Heart right ventricle (tissue), 16 donors: Measurements from ENCODE around the gene GNLY. TPM values are rescaled to one million over a fixed set of nuclear protein-coding genes. Genes with fewer than 3 reads are reported as not detected.

Experiments used
- ATAC-seq, 8 donors: fragments of 200-7000 bp; cut with Tn5 transposase; one replicate each; pipeline ENCODE4 v1.9.1; 2020; ENCODE audit warnings: mild to moderate bottlenecking in 8 of 8, moderate library complexity in 8 of 8, moderate number of reproducible peaks in 1 of 8
- DNase-seq, 2 donors: peaks; one replicate each; pipeline ENCODE4 v3.0.0-alpha.2; 2020
- H3K27ac ChIP-seq, 10 donors: fragments of 200-600 bp; sonication (generic) in 2 of 10; one replicate each; pipeline versions ENCODE4 v1.5.0 to v1.8.0; 2020 to 2022; ENCODE audit warnings: mild to moderate bottlenecking in 3 of 10
- H3K27me3 ChIP-seq, 7 donors: fragments of 200-600 bp; one replicate each; pipeline ENCODE4 v1.8.0; 2021 to 2022; ENCODE audit warnings: mild to moderate bottlenecking in 2 of 7
- H3K36me3 ChIP-seq, 9 donors: fragments of 200-600 bp; sonication (generic) in 1 of 9; one replicate each; pipeline versions ENCODE4 v1.5.0 to v1.8.0; 2020 to 2022; ENCODE audit warnings: mild to moderate bottlenecking in 2 of 9
- H3K4me1 ChIP-seq, 9 donors: fragments of 200-600 bp; sonication (generic) in 1 of 9; one replicate each; pipeline versions ENCODE4 v1.5.0 to v1.8.0; 2020 to 2022; ENCODE audit warnings: mild to moderate bottlenecking in 4 of 9
- H3K4me3 ChIP-seq, 10 donors: fragments of 200-600 bp; sonication (generic) in 2 of 10; one replicate each; pipeline versions ENCODE4 v1.5.0 to v1.8.0; 2020 to 2022; ENCODE audit warnings: mild to moderate bottlenecking in 7 of 10, moderate library complexity in 2 of 10
- H3K9me3 ChIP-seq, 11 donors: fragments of 200-600 bp in 10 of 11; sonication (generic) in 2 of 11; one replicate each; pipeline versions ENCODE4 v1.5.0 to v1.8.0; 2013 to 2022; ENCODE audit warnings: mild to moderate bottlenecking in 2 of 11, control low read depth in 1 of 11, moderate library complexity in 1 of 11
- WGBS, 2 donors: extraction: QIAGEN DNeasy Blood & Tissue Kit; methylation state at CpG; one replicate each; pipeline ENCODE4 v1.1.7; 2013; ENCODE audit warnings: inconsistent platforms in 1 of 2; 5-methylcytosine and 5-hydroxymethylcytosine counted together
- intact Hi-C, 10 donors: fragments of 100-400 bp; cut with DNase I; formaldehyde crosslinking; loops; one replicate each; pipeline versions ENCODE4 v1.11.1 to v1.14.2; 2022
- polyA plus RNA-seq, 2 donors: library from polyadenylated mRNA; stranded (reverse); fragments of 200-250 nt; gene quantifications; one replicate each; pipeline ENCODE4 v1.2.3, GENCODE V29; 2013
- total RNA-seq, 10 donors: library from RNA; stranded (reverse); fragmentation: NEBNext Ultra II Directional in 3 of 10; extraction: Animal tissue kit (Norgen Biotek cat#: 25700) in 3 of 10; gene quantifications; one replicate each; pipeline versions ENCODE4 v1.2.1 to v1.2.4, GENCODE V29; 2021 to 2023
- TF ChIP-seq, protein P1 (sequence below), 9 donors: fragments of 200-600 bp; sonication (generic) in 2 of 9; IDR thresholded peaks; one replicate each; pipeline versions ENCODE4 v1.5.0 to v1.8.0; 2021 to 2022; ENCODE audit warnings: antibody characterized with exemption in 9 of 9, mild to moderate bottlenecking in 5 of 9, moderate library complexity in 1 of 9
- donor health status: Arrhythmogenic right ventricular cardiomyopathy.
- donor health status: ischemic (EF 13 %, LVEDD 7.1; RV severe dilation, severe dysfunction).
- donor health status: healthy with polysubstance abuse.
- donor health status: DM: no; HTN: yes; CAD: no.
- donor health status: DM: no; HTN: no; CAD: no.
- donor health status: ischemic (EF 25% LVEDD 6.9; RV normal size, moderate dysfunction).
- donor health status: ischemic (EF 25% LVEDD 5.7; RV mildly dilated, moderate dysfunction).
- donor health status: healthy.
- donor health status: DM: yes; HTN: yes; CAD: no.
- donor health status: Ischemic cardiomyopathy.
- donor health status: ischemic (EF 35%, LVEDD 5.7; RV mildly dilated, moderate dysfunction).
- donor health status: nonischemic (EF 11% LVEDD 7.7; RV severe dilation, severe dysfunction).
- donor health status: DM: yes; HTN: yes; CAD: no.
- donor health status: PGD.
- donor health status: ischemic (EF 29% LVEDD 5.4; RV normal size, mild dysfunction).
- donor health status: nonischemic (EF 23%, LVEDD 6.1; RV moderate dilation, normal function).

Gene GNLY
- total and polyA plus RNA-seq, 12 donors = 0.17 to 43.2 (median 1.2) TPM

DNA sequence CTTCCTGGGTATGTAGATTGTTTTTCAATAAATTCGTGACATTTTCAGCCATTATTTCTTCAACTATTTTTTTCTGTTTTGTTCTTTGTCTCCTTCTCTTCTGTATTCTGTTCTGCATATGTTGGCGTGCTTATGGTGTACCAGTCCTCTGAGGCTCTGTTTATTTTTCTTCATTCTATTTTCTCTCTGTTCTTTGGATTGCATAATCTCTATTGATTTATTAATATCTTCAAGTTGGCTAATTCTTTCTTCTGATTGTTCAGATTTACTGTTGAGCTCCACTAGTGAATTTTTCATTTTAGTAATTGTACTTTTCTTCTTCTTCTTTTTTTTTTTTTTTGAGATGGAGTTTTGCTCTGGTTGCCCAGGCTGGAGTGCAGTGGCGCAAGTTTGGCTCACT lies 9.9 kb downstream of the GNLY start:
- Histone ChIP-seq H3K27ac (peak overlapping the region in 2 of 10 donors; percentile 19 to 86), H3K4me1 (peaks cover 0 to 80% (median 26%) of the 10 kb centered on the region in 9 donors), H3K9me3 (no peaks in the 10 kb centered on the region), H3K27me3 (no peaks in the 10 kb centered on the region), H3K4me3 (no peak overlapping the region), H3K36me3 (no peaks in the 10 kb centered on the region)
- DNase-seq (no peak), ATAC-seq (no peak)
- TF ChIP-seq, protein P1, sequence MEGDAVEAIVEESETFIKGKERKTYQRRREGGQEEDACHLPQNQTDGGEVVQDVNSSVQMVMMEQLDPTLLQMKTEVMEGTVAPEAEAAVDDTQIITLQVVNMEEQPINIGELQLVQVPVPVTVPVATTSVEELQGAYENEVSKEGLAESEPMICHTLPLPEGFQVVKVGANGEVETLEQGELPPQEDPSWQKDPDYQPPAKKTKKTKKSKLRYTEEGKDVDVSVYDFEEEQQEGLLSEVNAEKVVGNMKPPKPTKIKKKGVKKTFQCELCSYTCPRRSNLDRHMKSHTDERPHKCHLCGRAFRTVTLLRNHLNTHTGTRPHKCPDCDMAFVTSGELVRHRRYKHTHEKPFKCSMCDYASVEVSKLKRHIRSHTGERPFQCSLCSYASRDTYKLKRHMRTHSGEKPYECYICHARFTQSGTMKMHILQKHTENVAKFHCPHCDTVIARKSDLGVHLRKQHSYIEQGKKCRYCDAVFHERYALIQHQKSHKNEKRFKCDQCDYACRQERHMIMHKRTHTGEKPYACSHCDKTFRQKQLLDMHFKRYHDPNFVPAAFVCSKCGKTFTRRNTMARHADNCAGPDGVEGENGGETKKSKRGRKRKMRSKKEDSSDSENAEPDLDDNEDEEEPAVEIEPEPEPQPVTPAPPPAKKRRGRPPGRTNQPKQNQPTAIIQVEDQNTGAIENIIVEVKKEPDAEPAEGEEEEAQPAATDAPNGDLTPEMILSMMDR (IDR thresholded peaks at IDR 0.05) = no peak
- WGBS, 2 donors = 84 to 91% methylated on average over 3 of the region's 3 CpGs
- intact Hi-C loops = loop anchor here in 3 of 10 donors (10.0 kb wide), 2 partner anchors 49 to 59 kb away; no protein-coding TSS in a partner anchor

DNA sequence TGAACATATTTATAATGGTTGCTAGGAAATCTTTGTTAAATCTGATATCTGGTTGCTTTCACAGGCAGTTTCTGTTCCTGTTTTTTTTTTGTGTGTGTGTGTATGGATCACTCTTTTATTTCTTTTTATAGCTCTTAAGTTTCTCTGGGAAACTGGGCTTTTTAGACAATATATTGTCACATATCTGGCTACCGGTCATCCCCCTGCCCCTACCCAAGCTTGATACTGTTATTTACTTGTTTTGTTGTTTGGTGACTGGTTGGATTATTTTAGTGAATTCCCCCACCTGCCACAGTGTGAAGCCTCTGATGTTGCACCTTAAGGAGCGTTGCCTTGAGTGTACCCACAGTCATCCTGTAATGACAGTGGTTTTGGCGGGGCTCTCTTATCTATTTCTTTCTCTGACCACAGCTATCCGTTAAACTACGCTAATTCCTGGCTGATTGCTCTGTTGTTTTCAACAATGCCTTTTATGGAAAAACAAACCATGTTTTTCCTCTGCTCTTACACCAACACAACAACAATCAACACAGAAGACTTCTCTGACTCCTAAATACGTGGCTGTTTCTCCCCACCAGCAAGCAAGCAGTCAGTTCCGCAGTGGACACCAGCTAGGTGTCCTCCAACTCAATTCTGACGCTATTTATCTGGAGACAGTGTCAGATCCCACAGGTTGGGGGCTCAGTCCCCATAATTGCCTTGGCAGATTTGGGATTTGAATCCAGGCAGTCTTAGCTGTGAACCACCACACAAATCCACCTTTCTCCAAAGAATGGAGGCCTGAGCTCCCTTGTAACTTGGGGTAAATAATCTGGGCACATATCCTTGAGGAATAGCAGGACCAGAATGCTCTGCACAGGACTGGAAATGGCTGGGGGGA lies 10.9 kb downstream of the GNLY start:
- 85 to 88% methylated on average over 8 of the region's 8 CpGs for WGBS, 2 donors
- Histone ChIP-seq H3K9me3 (no peaks in the 10 kb centered on the region), H3K4me1 (peaks cover 3 to 83% (median 33%) of the 10 kb centered on the region in 9 donors), H3K4me3 (no peak overlapping the region), H3K36me3 (no peaks in the 10 kb centered on the region), H3K27me3 (no peaks in the 10 kb centered on the region), H3K27ac (peak overlapping the region in 8 of 10 donors; percentile 30 to 86 (median 52))
- intact Hi-C loops = loop anchor here in 8 of 10 donors (5.0 to 10.0 kb wide), 4 partner anchors 50 to 68 kb away; no protein-coding TSS in a partner anchor
- ATAC-seq (no peak), DNase-seq (no peak)
- TF ChIP-seq, protein P1 (IDR thresholded peaks at IDR 0.05) = no peak

DNA sequence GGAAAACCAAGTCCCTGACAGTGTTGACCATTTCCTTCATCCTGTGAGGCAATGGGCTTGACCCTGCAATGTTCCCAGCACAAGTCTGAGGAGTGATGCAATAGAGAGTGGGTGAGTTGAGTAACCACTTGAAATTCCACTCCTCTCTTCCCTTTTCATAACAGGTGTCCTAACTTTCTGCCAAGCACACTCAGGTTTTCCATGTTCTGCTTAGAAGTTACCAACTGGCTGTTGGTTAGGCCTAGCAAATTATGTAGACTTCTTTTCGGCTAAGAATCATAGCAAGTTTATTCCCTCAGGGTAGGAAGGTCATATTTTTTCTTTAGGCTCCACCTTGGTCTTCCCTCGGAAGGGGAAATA lies 11.5 kb downstream of the GNLY start:
- intact Hi-C loops = loop anchor here (2.0 to 10.0 kb wide), 8 partner anchors 25 to 69 kb away; no protein-coding TSS in a partner anchor
- H3K4me3 ChIP-seq = no peak overlapping the region
- DNase-seq = peak in 1 of 2 donors; percentile 39
- H3K27ac ChIP-seq = peak overlapping the region in 8 of 10 donors; percentile 32 to 86 (median 58)
- no peaks in the 10 kb centered on the region for H3K27me3 ChIP-seq
- 82 to 83% methylated on average over 2 of the region's 2 CpGs for WGBS, 2 donors
- H3K9me3 ChIP-seq = no peaks in the 10 kb centered on the region
- no peaks in the 10 kb centered on the region for H3K36me3 ChIP-seq
- TF ChIP-seq, protein P1 (IDR thresholded peaks at IDR 0.05) = no peak
- peaks cover 5 to 89% (median 37%) of the 10 kb centered on the region in 9 donors for H3K4me1 ChIP-seq
- peak in 7 of 8 donors; percentile 29 to 80 (median 65) for ATAC-seq

DNA sequence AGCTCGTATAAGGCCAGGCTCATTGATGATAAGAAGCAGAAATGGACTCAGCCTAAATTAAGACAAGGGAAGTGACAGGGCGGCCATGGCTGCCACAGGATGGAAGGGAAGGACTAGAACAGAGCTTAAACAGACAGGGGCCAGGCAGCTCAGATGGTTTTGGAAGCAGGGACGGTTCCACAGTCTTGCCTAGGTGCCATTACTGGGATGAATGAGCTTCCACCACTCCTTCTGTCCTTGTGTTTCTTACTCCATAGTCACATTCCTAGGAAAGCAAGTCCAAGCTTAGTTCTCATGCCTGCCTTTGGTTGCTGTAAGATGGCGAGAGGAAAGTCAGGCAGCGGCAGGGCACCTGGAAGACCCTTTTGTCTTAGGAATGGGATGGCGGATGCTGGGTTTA lies 11.9 kb downstream of the GNLY start:
- 84 to 85% methylated on average over 6 of the region's 6 CpGs for WGBS, 2 donors
- TF ChIP-seq, protein P1 (IDR thresholded peaks at IDR 0.05) = no peak
- Histone ChIP-seq H3K27me3 (no peaks in the 10 kb centered on the region), H3K4me1 (peaks cover 5 to 93% (median 37%) of the 10 kb centered on the region in 9 donors), H3K27ac (peak overlapping the region in 8 of 10 donors; percentile 32 to 86 (median 58)), H3K36me3 (no peaks in the 10 kb centered on the region), H3K4me3 (no peak overlapping the region), H3K9me3 (no peaks in the 10 kb centered on the region)
- DNase-seq = no peak
- intact Hi-C loops = loop anchor here (2.0 to 10.0 kb wide), 8 partner anchors 25 to 69 kb away; no protein-coding TSS in a partner anchor
- no peak for ATAC-seq
